ENCODE results near the gene STRADB.
"Not testable (repeated sequence)": the region's sequence is repeated elsewhere in the genome, so short reads cannot be mapped to it uniquely, and the experiment has no call there.

Gene STRADB

DNA sequence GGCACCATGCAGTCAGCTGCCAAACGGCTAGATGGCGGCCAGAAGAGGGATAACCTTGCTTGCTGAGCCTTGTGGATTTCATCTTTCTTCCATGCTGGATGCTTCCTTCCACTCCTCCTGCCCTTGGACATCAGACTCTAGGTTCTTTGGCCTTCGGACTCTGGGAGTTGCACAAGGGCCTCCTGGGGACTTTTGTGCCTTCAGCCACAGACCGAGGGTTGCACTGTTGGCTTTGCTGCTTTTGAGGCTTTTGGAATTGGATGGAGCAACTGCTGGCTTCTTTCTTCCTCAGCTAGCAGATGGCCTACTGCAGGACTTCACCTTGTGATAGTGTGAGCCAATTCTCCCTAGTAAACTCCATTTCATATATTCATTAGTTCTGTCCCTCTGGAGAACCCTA, 31.0 kb downstream of the STRADB start:
- Histone ChIP-seq H3K9me3 (ENCODE audit: severe bottlenecking) (no peaks in the 10 kb centered on the region), H3K27me3 (ENCODE audit: insufficient read depth, low read depth, severe bottlenecking) (no peaks in the 10 kb centered on the region), H3K27ac (no peak overlapping the region), H3K36me3 (peaks cover 48% of the 10 kb centered on the region), H3K4me3 (ENCODE audit: low read depth, low read length) (no peak overlapping the region)
- no peak for DNase-seq
- TF ChIP-seq, protein P1, sequence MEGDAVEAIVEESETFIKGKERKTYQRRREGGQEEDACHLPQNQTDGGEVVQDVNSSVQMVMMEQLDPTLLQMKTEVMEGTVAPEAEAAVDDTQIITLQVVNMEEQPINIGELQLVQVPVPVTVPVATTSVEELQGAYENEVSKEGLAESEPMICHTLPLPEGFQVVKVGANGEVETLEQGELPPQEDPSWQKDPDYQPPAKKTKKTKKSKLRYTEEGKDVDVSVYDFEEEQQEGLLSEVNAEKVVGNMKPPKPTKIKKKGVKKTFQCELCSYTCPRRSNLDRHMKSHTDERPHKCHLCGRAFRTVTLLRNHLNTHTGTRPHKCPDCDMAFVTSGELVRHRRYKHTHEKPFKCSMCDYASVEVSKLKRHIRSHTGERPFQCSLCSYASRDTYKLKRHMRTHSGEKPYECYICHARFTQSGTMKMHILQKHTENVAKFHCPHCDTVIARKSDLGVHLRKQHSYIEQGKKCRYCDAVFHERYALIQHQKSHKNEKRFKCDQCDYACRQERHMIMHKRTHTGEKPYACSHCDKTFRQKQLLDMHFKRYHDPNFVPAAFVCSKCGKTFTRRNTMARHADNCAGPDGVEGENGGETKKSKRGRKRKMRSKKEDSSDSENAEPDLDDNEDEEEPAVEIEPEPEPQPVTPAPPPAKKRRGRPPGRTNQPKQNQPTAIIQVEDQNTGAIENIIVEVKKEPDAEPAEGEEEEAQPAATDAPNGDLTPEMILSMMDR (IDR thresholded peaks at IDR 0.05; ENCODE audit: low read depth, low read length): no peak

DNA sequence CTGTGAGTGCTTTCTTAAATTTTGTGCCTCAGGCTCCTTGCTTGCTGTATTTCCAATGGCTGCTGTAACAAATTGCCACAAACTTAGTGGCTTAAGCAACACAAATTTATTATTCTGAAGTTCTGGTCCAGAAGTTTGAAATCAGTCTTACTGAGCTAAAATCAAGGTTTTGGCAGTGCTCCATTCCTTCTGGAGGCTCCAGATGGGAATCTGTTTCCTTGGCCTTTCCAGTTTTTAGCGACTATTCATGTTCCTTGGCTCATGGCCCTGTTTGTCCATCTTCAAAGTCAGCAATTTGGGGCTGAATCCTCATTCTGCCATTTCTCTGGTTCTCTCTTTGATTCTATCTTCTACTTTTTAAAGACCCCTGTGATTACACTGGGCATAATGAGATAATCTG, 31.8 kb downstream of the STRADB start:
- no peak overlapping the region for H3K4me3 ChIP-seq (ENCODE audit: low read depth, low read length)
- H3K27ac ChIP-seq: no peak overlapping the region
- peaks cover 40% of the 10 kb centered on the region for H3K36me3 ChIP-seq
- no peaks in the 10 kb centered on the region for H3K27me3 ChIP-seq (ENCODE audit: insufficient read depth, low read depth, severe bottlenecking)
- TF ChIP-seq, protein P1 (IDR thresholded peaks at IDR 0.05; ENCODE audit: low read depth, low read length): no peak
- H3K9me3 ChIP-seq (ENCODE audit: severe bottlenecking): no peaks in the 10 kb centered on the region
- no peak for DNase-seq

DNA sequence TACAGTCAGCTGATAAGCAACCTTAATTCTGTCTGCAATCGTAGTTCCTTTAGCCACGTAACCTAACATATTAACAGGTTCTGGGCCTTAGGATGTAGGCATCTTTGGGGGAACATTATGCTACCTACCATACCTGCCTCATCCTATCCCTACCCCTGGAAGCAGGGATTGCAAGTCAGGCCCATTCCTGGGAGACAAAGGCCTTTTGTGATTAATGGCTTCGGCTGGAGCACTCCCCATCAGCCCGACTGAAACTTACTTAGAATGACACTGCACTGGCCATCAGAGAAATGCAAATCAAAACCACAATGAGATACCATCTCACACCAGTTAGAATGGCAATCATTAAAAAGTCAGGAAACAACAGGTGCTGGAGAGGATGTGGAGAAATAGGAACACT, 32.2 kb downstream of the STRADB start:
- not testable (repeated sequence) for H3K27me3 ChIP-seq (ENCODE audit: insufficient read depth, low read depth, severe bottlenecking); H3K27ac ChIP-seq; DNase-seq; H3K4me3 ChIP-seq (ENCODE audit: low read depth, low read length); H3K9me3 ChIP-seq (ENCODE audit: severe bottlenecking)
- peaks cover 36% of the 10 kb centered on the region for H3K36me3 ChIP-seq

DNA sequence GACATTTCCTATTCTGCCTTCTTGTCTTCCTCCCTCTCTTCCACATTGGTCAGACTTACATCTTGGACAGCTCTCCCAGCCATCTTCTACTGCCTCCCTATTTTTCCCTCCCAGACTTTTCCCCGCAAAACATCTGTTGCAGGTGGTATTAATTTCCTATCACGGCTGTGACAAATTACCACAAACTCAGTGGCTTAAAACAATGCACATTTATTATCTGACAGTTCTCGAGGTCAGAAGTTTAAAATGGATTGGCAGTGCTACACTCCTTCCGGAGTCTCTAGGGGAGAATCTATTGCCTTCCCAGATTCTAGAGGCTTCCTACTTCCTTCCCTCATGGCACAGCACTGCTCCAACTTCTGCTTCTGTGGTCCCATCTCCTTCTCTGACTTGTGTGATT, 33.3 kb downstream of the STRADB start:
- Histone ChIP-seq H3K27me3 (ENCODE audit: insufficient read depth, low read depth, severe bottlenecking) (no peaks in the 10 kb centered on the region), H3K27ac (no peak overlapping the region), H3K4me3 (ENCODE audit: low read depth, low read length) (no peak overlapping the region), H3K36me3 (peaks cover 26% of the 10 kb centered on the region), H3K9me3 (ENCODE audit: severe bottlenecking) (no peaks in the 10 kb centered on the region)
- TF ChIP-seq, protein P1 (IDR thresholded peaks at IDR 0.05; ENCODE audit: low read depth, low read length): no peak
- DNase-seq: no peak

DNA sequence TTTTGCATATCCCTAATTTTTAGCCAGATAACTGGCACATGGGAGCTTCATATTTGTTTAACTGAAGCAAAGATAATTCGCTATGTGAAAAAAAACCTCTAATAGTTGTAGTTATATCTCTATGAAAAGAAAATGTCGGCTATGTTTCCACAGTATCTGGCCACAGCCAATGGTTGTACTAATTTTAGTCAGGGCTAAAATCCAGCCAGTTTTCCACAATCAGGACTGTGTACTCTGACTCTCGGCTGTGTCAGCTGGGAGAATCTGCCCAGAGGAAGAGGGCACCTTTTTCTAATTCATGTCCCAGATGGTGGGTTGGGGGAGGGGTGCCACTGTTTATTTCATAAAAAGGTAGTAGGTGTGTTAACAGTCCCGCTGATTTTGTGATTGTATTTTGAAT, 38.8 kb downstream of the STRADB start:
- no peaks in the 10 kb centered on the region for H3K27me3 ChIP-seq (ENCODE audit: insufficient read depth, low read depth, severe bottlenecking)
- no peak overlapping the region for H3K27ac ChIP-seq
- no peaks in the 10 kb centered on the region for H3K9me3 ChIP-seq (ENCODE audit: severe bottlenecking)
- TF ChIP-seq, protein P1 (IDR thresholded peaks at IDR 0.05; ENCODE audit: low read depth, low read length): no peak
- H3K36me3 ChIP-seq: no peaks in the 10 kb centered on the region
- no peak overlapping the region for H3K4me3 ChIP-seq (ENCODE audit: low read depth, low read length)
- no peak for DNase-seq

DNA sequence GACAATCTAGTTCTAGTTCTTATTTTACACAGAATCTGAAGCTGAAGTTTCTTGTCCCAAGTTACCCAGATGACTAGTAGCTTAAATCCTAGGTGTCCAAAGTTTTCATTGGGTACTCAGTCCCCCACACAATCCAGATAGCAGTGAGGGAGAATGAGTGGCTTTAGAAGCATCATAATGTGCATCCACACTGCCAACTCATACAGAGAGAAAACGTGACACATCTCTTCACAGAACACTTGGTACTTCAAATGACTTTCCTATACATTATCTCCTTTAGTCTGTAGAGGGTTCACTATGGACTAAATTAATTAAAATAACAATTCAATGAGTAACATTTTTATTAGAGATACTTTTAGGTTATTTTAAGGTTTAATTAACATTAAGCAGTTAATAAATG, 45.2 kb downstream of the STRADB start:
- no peaks in the 10 kb centered on the region for H3K27me3 ChIP-seq (ENCODE audit: insufficient read depth, low read depth, severe bottlenecking)
- TF ChIP-seq, protein P1 (IDR thresholded peaks at IDR 0.05; ENCODE audit: low read depth, low read length): no peak
- H3K4me3 ChIP-seq (ENCODE audit: low read depth, low read length): no peak overlapping the region
- H3K9me3 ChIP-seq (ENCODE audit: severe bottlenecking): no peaks in the 10 kb centered on the region
- no peak for DNase-seq
- no peak overlapping the region for H3K27ac ChIP-seq
- no peaks in the 10 kb centered on the region for H3K36me3 ChIP-seq

Data from WERI-Rb-1 (cell line).